OCI-LY1 (cell line): ENCODE data around the gene NRG2.

Source experiments
- EZH2 ChIP-seq: fragments of 200-600 bp; sonication (generic), shearing (Covaris generic); IDR thresholded peaks from 2 replicates; pipeline ENCODE4 v1.8.0; 2017; ENCODE audit warnings: borderline replicate concordance, mixed run types, mild to moderate bottlenecking, antibody characterized with exemption, low read length, moderate library complexity, mixed read lengths
- TF ChIP-seq, protein P1 (sequence below): fragments of 200-600 bp; sonication (generic), shearing (Covaris generic); IDR thresholded peaks from 2 replicates; pipeline ENCODE4 v1.5.1; 2017; ENCODE audit warnings: mild to moderate bottlenecking, antibody characterized with exemption, low read length, moderate library complexity, mixed read lengths

DNA sequence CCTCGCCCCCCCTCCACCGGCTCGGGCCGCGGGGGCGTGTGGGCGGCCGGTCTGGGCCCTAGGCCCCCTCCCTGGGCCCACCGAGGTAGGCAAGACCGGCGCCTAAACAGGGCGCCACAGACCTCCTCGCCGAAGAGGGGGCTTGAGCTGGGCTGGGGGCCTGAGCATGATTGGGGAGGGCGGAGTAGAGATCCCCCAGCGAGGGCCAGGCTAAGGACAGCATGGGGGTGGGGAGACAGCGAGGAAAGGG is 138.6 kb downstream of the NRG2 start:
- TF ChIP-seq, protein P1, sequence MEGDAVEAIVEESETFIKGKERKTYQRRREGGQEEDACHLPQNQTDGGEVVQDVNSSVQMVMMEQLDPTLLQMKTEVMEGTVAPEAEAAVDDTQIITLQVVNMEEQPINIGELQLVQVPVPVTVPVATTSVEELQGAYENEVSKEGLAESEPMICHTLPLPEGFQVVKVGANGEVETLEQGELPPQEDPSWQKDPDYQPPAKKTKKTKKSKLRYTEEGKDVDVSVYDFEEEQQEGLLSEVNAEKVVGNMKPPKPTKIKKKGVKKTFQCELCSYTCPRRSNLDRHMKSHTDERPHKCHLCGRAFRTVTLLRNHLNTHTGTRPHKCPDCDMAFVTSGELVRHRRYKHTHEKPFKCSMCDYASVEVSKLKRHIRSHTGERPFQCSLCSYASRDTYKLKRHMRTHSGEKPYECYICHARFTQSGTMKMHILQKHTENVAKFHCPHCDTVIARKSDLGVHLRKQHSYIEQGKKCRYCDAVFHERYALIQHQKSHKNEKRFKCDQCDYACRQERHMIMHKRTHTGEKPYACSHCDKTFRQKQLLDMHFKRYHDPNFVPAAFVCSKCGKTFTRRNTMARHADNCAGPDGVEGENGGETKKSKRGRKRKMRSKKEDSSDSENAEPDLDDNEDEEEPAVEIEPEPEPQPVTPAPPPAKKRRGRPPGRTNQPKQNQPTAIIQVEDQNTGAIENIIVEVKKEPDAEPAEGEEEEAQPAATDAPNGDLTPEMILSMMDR, result no peak
- no peak for TF ChIP-seq EZH2
